HG02981 (cell line): ENCODE measurements around the gene PRTN3.

Experiments used
- ATAC-seq: cut with Tn5 transposase; IDR thresholded peaks from one replicate; pipeline ENCODE4 v1.9.1; 2021; ENCODE audit warnings: mild to moderate bottlenecking, moderate library complexity; ENCODE audit not compliant: unreplicated experiment

The PRTN3 gene

GRCh38 chr19:892894-893689, 52.3 kb downstream of the PRTN3 start, which contains the start of the genes MED16 and RNU6-9:
TSS of gene MED16 (minus strand) at chr19:893187. CDS start at chr19:891131, 2,056 bp downstream.
TSS of gene RNU6-9 (plus strand) at chr19:893484.
- ATAC-seq: peak; percentile 81

GRCh38 chr19:896434-896833, 55.6 kb downstream of the PRTN3 start:
- no peak for ATAC-seq

- no peak for ATAC-seq
Observed at GRCh38 chr19:896999-897398, 56.2 kb downstream of the PRTN3 start.

DNA sequence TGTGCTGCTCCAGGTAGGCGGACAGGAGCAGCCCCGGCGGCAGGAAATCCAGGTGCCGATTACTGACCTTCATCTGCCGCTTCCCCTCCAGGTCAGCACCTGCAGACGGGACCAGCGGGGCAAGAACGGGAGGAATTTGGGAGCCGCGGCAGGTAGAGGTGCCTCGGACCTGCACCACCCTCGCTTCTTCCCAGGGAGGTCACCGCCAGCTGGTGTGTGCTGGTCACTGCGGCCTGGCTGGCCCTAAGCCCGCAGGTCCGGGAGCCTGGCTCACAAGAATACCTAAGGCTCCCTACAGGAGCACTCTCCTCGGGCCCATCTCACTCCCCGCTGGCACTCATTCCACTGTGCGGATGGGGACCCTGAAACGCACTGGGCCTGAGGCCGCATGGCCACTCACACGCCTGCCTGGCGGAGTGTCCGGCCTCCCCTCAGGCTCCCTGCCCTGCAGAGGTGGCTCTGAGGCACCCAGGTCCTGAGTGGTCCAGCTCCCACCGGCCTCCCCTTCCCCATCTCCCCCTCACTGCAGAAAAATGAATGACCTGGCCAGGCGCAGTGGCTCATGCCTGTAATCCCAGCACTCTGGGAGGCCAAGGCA, 56.7 kb downstream of the PRTN3 start:
- no peak for ATAC-seq
